Hair follicular keratinocyte (primary cell): ENCODE data around the gene KCNJ14. TPM values are rescaled to one million over a fixed set of nuclear protein-coding genes. Genes with fewer than 3 reads are reported as not detected.

Source experiments
- total RNA-seq: library from RNA; depleted of rRNA; stranded (reverse); fragments of >200 nt; gene quantifications from 2 replicates; pipeline ENCODE4 v1.2.3, GENCODE V29; 2015

KCNJ14 gene
- 0.53 and 0.70 TPM in 2 replicates for total RNA-seq

DNA sequence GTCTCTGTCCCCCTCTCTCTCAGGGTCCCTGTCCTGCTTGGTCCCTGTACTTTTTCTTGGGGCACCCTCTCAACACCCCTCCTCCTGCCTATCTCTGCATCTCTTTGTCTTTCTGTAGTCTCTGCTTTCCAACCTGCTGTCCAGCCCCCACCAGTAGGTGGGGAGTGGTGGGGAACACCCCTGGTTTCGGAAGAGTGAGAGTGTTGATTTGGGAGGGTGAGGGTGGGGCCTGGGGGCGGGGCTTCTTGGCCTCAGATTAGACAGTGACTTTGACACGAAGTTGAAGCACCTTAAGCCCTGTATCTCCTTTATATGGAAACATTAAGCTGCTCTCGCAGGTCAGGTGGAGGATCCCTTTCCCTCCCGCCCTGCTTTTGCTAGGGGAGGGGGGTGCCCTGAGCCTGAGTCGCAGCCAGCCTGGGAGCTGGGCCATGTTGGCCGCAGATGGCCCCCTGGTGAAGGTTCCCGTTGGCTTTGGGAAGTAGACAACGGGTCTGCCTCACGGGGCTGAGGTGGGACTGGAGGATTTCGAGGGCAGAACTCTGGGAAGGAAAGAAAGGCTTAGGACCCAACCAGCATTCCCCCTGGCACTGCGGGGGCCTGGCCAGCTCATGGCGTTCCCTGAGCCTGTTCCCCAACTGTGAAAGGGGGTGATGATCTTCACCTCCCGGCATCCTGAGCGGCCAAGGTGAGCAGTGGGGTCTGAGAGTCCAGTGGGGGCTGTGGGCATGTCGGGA, at the start of gene KCNJ14:
TSS of gene KCNJ14 (plus strand) at position 404 of the 737 bp plus-strand sequence. CDS start 6,151 bp downstream, outside the sequence.

DNA sequence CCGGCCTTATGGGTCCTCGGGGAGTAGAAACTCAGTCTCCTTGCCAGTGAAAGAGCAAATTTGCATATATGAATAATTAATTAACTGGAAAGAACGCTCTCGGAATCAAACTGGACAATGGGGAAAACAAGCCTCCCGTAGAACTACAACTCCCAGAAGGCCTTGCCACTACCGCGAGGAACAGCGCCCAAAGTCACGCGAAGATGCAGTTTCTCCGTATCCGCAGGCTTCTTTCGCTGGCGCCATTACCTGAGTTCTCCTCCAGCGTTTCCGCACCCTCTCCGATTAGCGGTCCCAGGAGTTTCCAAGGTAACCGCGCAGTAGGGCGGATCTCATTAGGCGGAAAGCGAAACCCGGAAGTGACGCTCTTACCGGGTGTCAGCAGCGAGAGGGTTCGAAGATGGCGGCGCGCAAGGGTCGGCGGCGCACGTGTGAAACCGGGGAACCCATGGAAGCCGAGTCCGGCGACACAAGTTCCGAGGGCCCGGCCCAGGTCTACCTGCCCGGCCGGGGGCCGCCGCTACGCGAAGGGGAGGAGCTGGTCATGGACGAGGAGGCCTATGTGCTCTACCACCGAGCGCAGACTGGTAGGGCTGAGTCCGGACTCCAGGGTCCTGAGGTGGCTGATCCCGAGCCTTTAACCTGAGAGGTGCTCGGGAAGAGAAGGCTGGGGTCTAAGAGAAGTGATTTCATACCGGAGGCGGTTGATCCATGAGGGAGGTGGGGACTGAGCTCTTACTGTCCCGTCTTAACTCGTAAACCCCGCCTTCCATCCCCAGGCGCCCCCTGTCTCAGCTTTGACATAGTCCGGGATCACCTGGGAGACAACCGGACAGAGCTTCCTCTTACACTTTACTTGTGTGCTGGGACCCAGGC, 9.5 kb upstream of the KCNJ14 start, which contains the start of gene GRWD1:
TSS of gene GRWD1 (plus strand) at position 378 of the 876 bp plus-strand sequence. CDS start at position 401, 23 bp downstream.

DNA sequence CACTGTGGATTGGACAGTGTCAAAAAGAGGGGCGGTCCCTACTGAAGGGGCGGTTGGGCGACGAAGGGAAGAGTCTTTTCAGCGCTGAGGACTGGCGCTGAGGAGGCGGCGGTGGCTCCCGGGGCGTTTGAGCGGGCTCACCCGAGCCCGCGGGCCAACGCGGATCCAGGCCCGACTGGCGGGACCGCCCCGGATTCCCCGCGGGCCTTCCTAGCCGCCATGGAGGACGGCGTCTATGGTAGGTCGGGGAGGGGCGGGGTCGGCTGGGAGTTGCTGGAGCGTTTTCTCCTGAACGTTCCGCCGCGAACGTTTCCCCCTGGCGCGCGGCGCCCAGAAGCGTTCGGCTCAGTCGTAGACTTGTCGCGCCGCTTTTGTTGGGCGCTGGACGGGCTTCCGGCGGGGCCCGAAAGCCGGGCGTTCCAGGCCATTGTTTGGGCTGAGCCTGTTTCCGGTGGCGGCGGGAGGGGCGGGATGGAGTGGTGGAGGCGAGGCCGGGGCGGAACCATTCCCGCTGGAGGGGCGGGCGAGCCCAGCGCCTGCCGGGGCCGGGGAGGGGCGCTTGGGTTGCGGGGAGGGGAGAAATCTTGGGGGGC, 14.0 kb downstream of the KCNJ14 start, which contains the start of gene CYTH2:
TSS of gene CYTH2 (plus strand) at position 81 of the 593 bp plus-strand sequence. CDS start at position 220, 139 bp downstream.

DNA sequence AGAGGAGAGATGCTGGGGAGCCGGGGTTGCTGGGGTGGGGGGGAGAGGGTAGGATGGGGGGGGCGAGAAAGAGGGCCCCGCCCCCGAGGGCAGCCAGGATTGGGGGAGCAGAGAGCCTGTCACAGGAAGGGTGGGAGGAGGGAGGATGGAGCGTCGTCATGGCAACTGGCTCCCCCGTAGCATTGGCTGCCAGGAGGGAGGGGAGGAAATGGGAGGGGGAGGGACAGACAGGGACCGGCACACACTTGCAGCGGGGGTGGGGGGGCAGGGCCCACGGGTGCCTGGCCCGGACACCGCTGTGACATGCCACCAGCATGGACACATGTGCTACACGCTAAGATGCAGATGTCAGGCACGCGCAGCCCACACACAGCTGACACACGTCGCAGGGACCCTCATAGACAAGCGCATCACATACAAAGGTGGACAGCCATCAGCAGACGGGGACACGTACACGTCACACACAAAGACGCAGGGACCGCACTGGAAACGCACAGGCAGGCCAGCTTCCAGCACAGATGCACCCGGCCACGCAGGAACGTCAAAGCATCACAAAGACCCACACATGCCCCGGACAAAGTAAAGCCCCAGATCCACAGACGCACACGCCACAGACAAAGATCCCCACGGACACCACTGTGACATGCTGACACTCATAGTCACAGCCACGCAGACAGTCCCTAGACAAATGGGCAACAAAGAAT, 56.6 kb downstream of the KCNJ14 start, which contains the start of gene LMTK3:
TSS of gene LMTK3 (minus strand) at position 36 of the 704 bp plus-strand sequence. CDS start 259 bp downstream, outside the sequence.

Other genes with a start within 250 kb of the KCNJ14 start
- 4.9 and 5.2 TPM in 2 replicates for gene CARD8, start 199.7 kb upstream of the KCNJ14 start, total RNA-seq
- gene ZNF114, start 185.5 kb upstream of the KCNJ14 start, total RNA-seq = 0.72 and 1.7 TPM in 2 replicates
- gene EMP3, start 130.0 kb upstream of the KCNJ14 start, total RNA-seq = 54.1 and 100.0 TPM in 2 replicates
- 4.1 and 4.7 TPM in 2 replicates for gene TMEM143, start 91.6 kb upstream of the KCNJ14 start, total RNA-seq
- not detected in 2 replicates for gene SYNGR4, start 91.2 kb upstream of the KCNJ14 start, total RNA-seq
- gene KDELR1, start 64.0 kb upstream of the KCNJ14 start, total RNA-seq = 135 and 149 TPM in 2 replicates
- 0.16 TPM in 1 of 2 replicates, not detected in the other for gene GRIN2D, start 61.9 kb upstream of the KCNJ14 start, total RNA-seq
- 35.2 and 40.9 TPM in 2 replicates for gene GRWD1, start 9.6 kb upstream of the KCNJ14 start, total RNA-seq
- 18.7 and 23.5 TPM in 2 replicates for gene CYTH2, start 13.8 kb downstream of the KCNJ14 start, total RNA-seq
- gene LMTK3, start 56.3 kb downstream of the KCNJ14 start, total RNA-seq = 2.8 and 3.7 TPM in 2 replicates
- gene SULT2B1, start 96.6 kb downstream of the KCNJ14 start, total RNA-seq = 1.5 and 1.6 TPM in 2 replicates
- gene SPACA4, start 151.2 kb downstream of the KCNJ14 start, total RNA-seq = not detected in 2 replicates
- 0.08 and 0.23 TPM in 2 replicates for gene FAM83E, start 159.5 kb downstream of the KCNJ14 start, total RNA-seq
- gene RPL18, start 163.6 kb downstream of the KCNJ14 start, total RNA-seq = 2,779 and 2,974 TPM in 2 replicates
- 8.7 and 10.3 TPM in 2 replicates for gene SPHK2, start 163.9 kb downstream of the KCNJ14 start, total RNA-seq
- gene DBP, start 181.8 kb downstream of the KCNJ14 start, total RNA-seq = 3.0 and 10.3 TPM in 2 replicates
- gene CA11, start 190.6 kb downstream of the KCNJ14 start, total RNA-seq = 1.2 and 1.6 TPM in 2 replicates
- gene NTN5, start 217.4 kb downstream of the KCNJ14 start, total RNA-seq = not detected in 2 replicates
- gene FUT2, start 240.4 kb downstream of the KCNJ14 start, total RNA-seq = 1.4 and 4.8 TPM in 2 replicates